Mesothelial cell of epicardium (in vitro differentiated cells): ENCODE measurements around the gene NWD2. TPM values are rescaled to one million over a fixed set of nuclear protein-coding genes. Genes with fewer than 3 reads are reported as not detected.

Experiments
- DNase-seq, 2 experiments: peaks; one replicate each; pipeline ENCODE4 v3.0.0; 2021; ENCODE audit warnings: low spot score in 2 of 2; ENCODE audit not compliant: unreplicated experiment in 2 of 2
- H3K27ac Mint-ChIP-seq: 2 replicates; pipeline ENCODE4 v1.8.0; 2021; ENCODE audit warnings: mixed read lengths
- H3K27me3 Mint-ChIP-seq: 2 replicates; pipeline ENCODE4 v1.8.0; 2021; ENCODE audit warnings: low read depth, mixed read lengths
- H3K36me3 Mint-ChIP-seq: 2 replicates; pipeline ENCODE4 v1.8.0; 2021; ENCODE audit warnings: mixed read lengths
- H3K4me1 Mint-ChIP-seq: 2 replicates; pipeline ENCODE4 v1.8.0; 2021; ENCODE audit warnings: mixed read lengths
- H3K4me3 Mint-ChIP-seq: 2 replicates; pipeline ENCODE4 v1.8.0; 2021; ENCODE audit warnings: mild to moderate bottlenecking, moderate library complexity, mixed read lengths
- H3K9me3 Mint-ChIP-seq: 2 replicates; pipeline ENCODE4 v1.8.0; 2021; ENCODE audit warnings: mixed read lengths
- CTCF ChIP-seq: fragments of 200-600 bp; sonication (generic); IDR thresholded peaks from one replicate; pipeline ENCODE4 v1.5.0; 2021; ENCODE audit warnings: antibody characterized with exemption; ENCODE audit not compliant: unreplicated experiment
- total RNA-seq: library from RNA; stranded (reverse); gene quantifications from 3 replicates; pipeline ENCODE4 v1.2.1, GENCODE V29; 2021

The NWD2 gene
- total RNA-seq, 1 donor from 2014 or later: 0.02 TPM

- Mint-ChIP-seq H3K27ac (no peak overlapping the region), H3K9me3 (no peaks in the 10 kb centered on the region), H3K4me1 (no peaks in the 10 kb centered on the region), H3K4me3 (no peak overlapping the region), H3K36me3 (no peaks in the 10 kb centered on the region), H3K27me3 (peaks cover 78% of the 10 kb centered on the region)
- DNase-seq: no peak
- TF ChIP-seq CTCF: no peak
Measured at GRCh38 chr4:37236165-37236564, 8.4 kb upstream of the NWD2 start.

- H3K9me3 Mint-ChIP-seq: no peaks in the 10 kb centered on the region
- no peak overlapping the region for H3K27ac Mint-ChIP-seq
- H3K4me1 Mint-ChIP-seq: peaks cover 9% of the 10 kb centered on the region
- DNase-seq: no peak
- TF ChIP-seq CTCF: no peak
- H3K36me3 Mint-ChIP-seq: no peaks in the 10 kb centered on the region
- peaks cover 95% of the 10 kb centered on the region for H3K27me3 Mint-ChIP-seq
- no peak overlapping the region for H3K4me3 Mint-ChIP-seq
Measured at GRCh38 chr4:37241647-37242046, 2.9 kb upstream of the NWD2 start.

- DNase-seq: no peak
- Mint-ChIP-seq H3K27me3 (peaks cover 95% of the 10 kb centered on the region), H3K36me3 (no peaks in the 10 kb centered on the region), H3K4me1 (peaks cover 9% of the 10 kb centered on the region), H3K27ac (no peak overlapping the region), H3K9me3 (no peaks in the 10 kb centered on the region), H3K4me3 (no peak overlapping the region)
- no peak for TF ChIP-seq CTCF
Measured at GRCh38 chr4:37243051-37243450, 1.5 kb upstream of the NWD2 start.

DNA sequence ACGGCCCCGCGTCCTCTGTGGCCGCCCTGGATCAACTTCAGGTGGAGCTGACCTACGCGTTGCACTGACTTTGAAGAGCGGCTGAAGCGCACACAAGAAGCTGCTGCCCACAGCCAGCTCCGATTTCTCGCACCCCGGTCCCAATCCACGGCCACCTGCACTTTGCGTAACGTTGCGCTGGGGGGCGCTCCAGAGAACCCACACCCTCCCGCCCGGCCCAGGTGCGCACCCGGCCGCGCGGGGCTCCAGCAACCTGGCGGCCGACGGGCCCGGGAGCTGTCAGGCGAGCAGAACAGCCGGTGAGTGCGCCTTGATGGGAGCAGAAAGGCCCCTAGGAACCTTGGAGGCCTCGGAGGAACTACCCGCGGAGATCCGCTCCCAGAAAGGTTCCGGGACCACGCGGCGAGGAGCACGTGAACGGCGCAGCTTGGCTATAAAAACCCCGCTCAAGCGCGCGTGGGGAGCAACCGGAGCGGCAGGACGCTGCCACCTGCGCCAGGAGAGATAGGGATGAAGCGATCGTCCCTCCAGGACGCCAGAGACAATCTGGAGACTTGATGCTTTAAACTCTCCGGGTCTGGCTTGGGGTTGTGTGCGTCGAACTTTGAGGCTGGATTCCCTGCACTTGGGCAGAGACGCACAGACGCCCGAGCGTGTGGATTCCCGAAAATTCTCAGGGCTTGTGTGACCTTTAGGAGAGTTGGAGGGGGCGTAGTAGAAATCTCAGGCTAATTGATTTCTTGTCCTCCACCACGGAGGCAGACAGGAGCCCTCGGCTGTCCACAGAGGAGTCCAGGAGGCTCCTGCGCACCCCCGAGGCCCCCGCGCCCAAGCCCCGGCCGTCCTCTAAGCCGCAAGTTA is 591 bp upstream of the NWD2 start:
- no peak overlapping the region for H3K27ac Mint-ChIP-seq
- no peaks in the 10 kb centered on the region for H3K9me3 Mint-ChIP-seq
- H3K36me3 Mint-ChIP-seq: no peaks in the 10 kb centered on the region
- peak overlapping the region; percentile 53 for H3K4me3 Mint-ChIP-seq
- peaks cover 9% of the 10 kb centered on the region for H3K4me1 Mint-ChIP-seq
- peaks cover 99% of the 10 kb centered on the region for H3K27me3 Mint-ChIP-seq
- peak in 1 of 2 experiments; percentile 38 for DNase-seq
- TF ChIP-seq CTCF: no peak

GRCh38 chr4:37245391-37245954 is 930 bp downstream of the NWD2 start:
- no peak overlapping the region for H3K27ac Mint-ChIP-seq
- H3K4me3 Mint-ChIP-seq: peak overlapping the region; percentile 50
- peaks cover 9% of the 10 kb centered on the region for H3K4me1 Mint-ChIP-seq
- no peak for TF ChIP-seq CTCF
- no peaks in the 10 kb centered on the region for H3K9me3 Mint-ChIP-seq
- H3K36me3 Mint-ChIP-seq: no peaks in the 10 kb centered on the region
- peaks cover 97% of the 10 kb centered on the region for H3K27me3 Mint-ChIP-seq
- DNase-seq: no peak
